Body of pancreas (tissue), 4 donors: ENCODE data around the gene IL7R. TPM values are rescaled to one million over a fixed set of nuclear protein-coding genes. Genes with fewer than 3 reads are reported as not detected.

ENCODE experiments used
- ATAC-seq: fragments of 150-250 bp; one replicate; pipeline ENCODE4 v1.9.1; 2016
- DNase-seq, 4 donors: peaks; one replicate each; pipeline ENCODE4 v3.0.0-alpha.2; 2019
- H3K27ac ChIP-seq, 4 donors: fragments of 200-600 bp; sonication (generic); 1 replicate in 3 of 4; 2 replicates in 1 of 4; pipeline versions ENCODE4 v1.5.1 to v1.6.1; 2016 to 2019; ENCODE audit warnings: mild to moderate bottlenecking in 1 of 4, mixed read lengths in 1 of 4, moderate library complexity in 1 of 4
- H3K27me3 ChIP-seq, 2 donors: fragments of 200-600 bp; sonication (generic); one replicate each; pipeline ENCODE4 v1.6.0; 2016; ENCODE audit warnings: mild to moderate bottlenecking in 1 of 2
- H3K36me3 ChIP-seq, 2 donors: fragments of 200-600 bp; sonication (generic); replicated peaks in 1 of 2; 2 replicates each; pipeline ENCODE4 v1.5.1; 2016; ENCODE audit warnings: low read depth in 2 of 2; ENCODE audit not compliant: insufficient read depth in 1 of 2
- H3K4me1 ChIP-seq: fragments of 200-600 bp; sonication (generic); one replicate; pipeline ENCODE4 v1.6.0; 2016
- H3K4me3 ChIP-seq, 2 donors: fragments of 200-600 bp; sonication (generic); 1 replicate in 1 of 2; 2 replicates in 1 of 2; pipeline ENCODE4 v1.5.1; 2016 to 2019
- H3K9me3 ChIP-seq, 3 donors: fragments of 200-600 bp; sonication (generic); 1 replicate in 2 of 3; 2 replicates in 1 of 3; pipeline ENCODE4 v1.5.1; 2016
- POLR2A ChIP-seq, 3 donors: fragments of 450-650 bp; IDR thresholded peaks; one replicate each; pipeline ENCODE4 v1.6.1; 2016; ENCODE audit warnings: antibody characterized with exemption in 3 of 3, mild to moderate bottlenecking in 2 of 3
- WGBS, 2 donors: methylation state at CpG; one replicate each; pipeline ENCODE4 v1.1.5; 2017; 5-methylcytosine and 5-hydroxymethylcytosine counted together
- intact Hi-C: fragments of 100-400 bp; cut with DNase I; formaldehyde crosslinking; loops from one replicate; pipeline ENCODE4 v1.15.1; 2023
- total RNA-seq, 2 donors: library from RNA; depleted of rRNA; stranded (reverse); fragments of >200 nt; gene quantifications; one replicate each; pipeline ENCODE4 v1.1.0, GENCODE V29; 2016
- TF ChIP-seq, protein P1 (sequence below), 7 experiments: fragments of 450-650 bp in 4 of 7; fragments of 200-600 bp in 3 of 7; sonication (generic) in 3 of 7; IDR thresholded peaks; one replicate each; pipeline ENCODE4 v1.5.1; 2016 to 2019; ENCODE audit warnings: antibody characterized with exemption in 7 of 7

IL7R gene
- total RNA-seq, 2 donors from 2014 or later = 13.5 to 27.0 TPM

GRCh38 chr5:35847961-35848360, 8.7 kb upstream of the IL7R start:
- Histone ChIP-seq H3K4me3 (no peak overlapping the region), H3K36me3 (no peaks in the 10 kb centered on the region), H3K9me3 (peaks cover 0 to 10% (median 0%) of the 10 kb centered on the region in 3 donors), H3K4me1 (no peaks in the 10 kb centered on the region), H3K27me3 (no peaks in the 10 kb centered on the region), H3K27ac (no peak overlapping the region)
- 46 to 62% methylated on average over 3 of the region's 3 CpGs for WGBS, 2 donors
- intact Hi-C loops = no loop called here
- no peak for TF ChIP-seq POLR2A (IDR thresholded peaks at IDR 0.05)
- TF ChIP-seq, protein P1, sequence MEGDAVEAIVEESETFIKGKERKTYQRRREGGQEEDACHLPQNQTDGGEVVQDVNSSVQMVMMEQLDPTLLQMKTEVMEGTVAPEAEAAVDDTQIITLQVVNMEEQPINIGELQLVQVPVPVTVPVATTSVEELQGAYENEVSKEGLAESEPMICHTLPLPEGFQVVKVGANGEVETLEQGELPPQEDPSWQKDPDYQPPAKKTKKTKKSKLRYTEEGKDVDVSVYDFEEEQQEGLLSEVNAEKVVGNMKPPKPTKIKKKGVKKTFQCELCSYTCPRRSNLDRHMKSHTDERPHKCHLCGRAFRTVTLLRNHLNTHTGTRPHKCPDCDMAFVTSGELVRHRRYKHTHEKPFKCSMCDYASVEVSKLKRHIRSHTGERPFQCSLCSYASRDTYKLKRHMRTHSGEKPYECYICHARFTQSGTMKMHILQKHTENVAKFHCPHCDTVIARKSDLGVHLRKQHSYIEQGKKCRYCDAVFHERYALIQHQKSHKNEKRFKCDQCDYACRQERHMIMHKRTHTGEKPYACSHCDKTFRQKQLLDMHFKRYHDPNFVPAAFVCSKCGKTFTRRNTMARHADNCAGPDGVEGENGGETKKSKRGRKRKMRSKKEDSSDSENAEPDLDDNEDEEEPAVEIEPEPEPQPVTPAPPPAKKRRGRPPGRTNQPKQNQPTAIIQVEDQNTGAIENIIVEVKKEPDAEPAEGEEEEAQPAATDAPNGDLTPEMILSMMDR (IDR thresholded peaks at IDR 0.05) = no peak
- ATAC-seq = no peak
- no peak for DNase-seq

GRCh38 chr5:35849860-35850259, 6.8 kb upstream of the IL7R start:
- intact Hi-C loops = no loop called here
- Histone ChIP-seq H3K4me1 (no peaks in the 10 kb centered on the region), H3K27me3 (no peaks in the 10 kb centered on the region), H3K27ac (no peak overlapping the region), H3K36me3 (no peaks in the 10 kb centered on the region), H3K9me3 (peaks cover 0 to 10% (median 0%) of the 10 kb centered on the region in 3 donors), H3K4me3 (no peak overlapping the region)
- no peak for DNase-seq
- 63 to 66% methylated on average over 6 of the region's 6 CpGs for WGBS, 2 donors
- ATAC-seq = no peak
- no peak for TF ChIP-seq POLR2A (IDR thresholded peaks at IDR 0.05)
- TF ChIP-seq, protein P1 (IDR thresholded peaks at IDR 0.05) = no peak

DNA sequence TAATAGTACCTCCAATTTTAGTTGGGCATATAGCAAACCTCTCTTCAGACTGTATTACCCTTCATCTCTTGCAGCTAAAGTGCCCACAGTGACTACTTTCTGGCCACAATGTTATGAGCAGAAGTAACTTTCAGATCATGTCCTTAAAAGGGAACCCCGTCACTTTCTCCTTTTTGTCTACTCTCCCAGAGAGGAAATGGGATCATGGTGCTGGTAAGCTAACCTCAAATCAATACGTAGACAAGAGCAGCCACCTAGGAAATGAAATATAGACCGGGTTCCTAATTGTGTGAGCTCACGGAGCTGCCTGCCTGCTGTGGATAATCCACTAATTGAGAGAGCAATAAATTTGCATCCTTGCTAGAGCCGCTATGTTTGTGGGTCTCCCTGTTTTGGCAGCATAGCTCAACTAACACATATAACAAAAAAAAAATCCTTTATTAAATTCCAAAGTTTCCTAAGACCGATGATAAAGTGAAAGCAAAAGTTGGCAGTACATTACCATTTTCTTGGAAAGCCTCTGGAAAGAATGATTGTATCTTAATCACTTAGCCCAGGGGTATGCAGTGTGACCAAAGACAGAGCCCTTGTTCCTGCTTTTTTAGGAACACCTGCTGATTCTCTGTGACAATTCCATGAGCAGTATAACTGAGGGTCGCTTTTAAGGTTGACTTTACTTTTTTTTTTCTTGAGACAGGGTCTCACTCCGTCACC, 5.6 kb upstream of the IL7R start:
- DNase-seq = no peak
- intact Hi-C loops = no loop called here

GRCh38 chr5:35852084-35852734, 4.5 kb upstream of the IL7R start:
- H3K9me3 ChIP-seq = no peaks in the 10 kb centered on the region
- no peak overlapping the region for H3K4me3 ChIP-seq
- no peaks in the 10 kb centered on the region for H3K27me3 ChIP-seq
- intact Hi-C loops = no loop called here
- ATAC-seq = no peak
- H3K4me1 ChIP-seq = no peaks in the 10 kb centered on the region
- no peak for DNase-seq
- no peak overlapping the region for H3K27ac ChIP-seq
- no peaks in the 10 kb centered on the region for H3K36me3 ChIP-seq
- TF ChIP-seq POLR2A (IDR thresholded peaks at IDR 0.05) = no peak
- TF ChIP-seq, protein P1 (IDR thresholded peaks at IDR 0.05) = no peak
- WGBS, 2 donors = 54 to 57% methylated on average over 8 of the region's 8 CpGs

More for the DNA sequence above, 5.6 kb upstream of the IL7R start:
- Histone ChIP-seq H3K9me3 (no peaks in the 10 kb centered on the region), H3K27me3 (no peaks in the 10 kb centered on the region), H3K4me3 (no peak overlapping the region), H3K27ac (no peak overlapping the region), H3K36me3 (no peaks in the 10 kb centered on the region), H3K4me1 (no peaks in the 10 kb centered on the region)
- 45 to 49% methylated on average over 8 of the region's 8 CpGs for WGBS, 2 donors
- TF ChIP-seq POLR2A (IDR thresholded peaks at IDR 0.05) = no peak
- TF ChIP-seq, protein P1 (IDR thresholded peaks at IDR 0.05) = no peak
- ATAC-seq = no peak
